Osteoblast (primary cell): ENCODE measurements around the gene MRPL23. TPM values are rescaled to one million over a fixed set of nuclear protein-coding genes. Genes with fewer than 3 reads are reported as not detected.

Experiments used
- DNase-seq: peaks from one replicate; pipeline ENCODE4 v3.0.0; 2011; ENCODE audit warnings: low spot score, mixed read lengths; ENCODE audit not compliant: insufficient read length; ENCODE audit errors: missing footprints
- H2AFZ ChIP-seq: 2 replicates; pipeline ENCODE4 v1.6.0; 2011; ENCODE audit warnings: mild to moderate bottlenecking, low read length
- H3K27ac ChIP-seq: 2 replicates; pipeline ENCODE4 v1.5.1; 2011; ENCODE audit warnings: mild to moderate bottlenecking, low read depth, low read length, moderate library complexity
- H3K27me3 ChIP-seq: 2 replicates; pipeline ENCODE4 v1.6.0; 2012; ENCODE audit warnings: mild to moderate bottlenecking, control low read depth, inconsistent platforms, low read length, moderate library complexity; ENCODE audit not compliant: insufficient read depth
- H3K36me3 ChIP-seq: 2 replicates; pipeline ENCODE4 v1.5.1; 2011; ENCODE audit warnings: mild to moderate bottlenecking, low read length, control low read depth, moderate library complexity; ENCODE audit not compliant: insufficient read depth
- H3K4me1 ChIP-seq: 2 replicates; pipeline ENCODE4 v1.5.1; 2011; ENCODE audit warnings: mild to moderate bottlenecking, low read length, control low read depth, moderate library complexity; ENCODE audit not compliant: insufficient read depth
- H3K4me2 ChIP-seq: 2 replicates; pipeline ENCODE4 v1.6.0; 2011; ENCODE audit warnings: mild to moderate bottlenecking, low read length; ENCODE audit not compliant: insufficient read depth
- H3K4me3 ChIP-seq: fragments of 200-600 bp; sonication (generic); 3 replicates; pipeline ENCODE4 v1.5.1; 2012; ENCODE audit warnings: mild to moderate bottlenecking, low read length, inconsistent platforms; ENCODE audit not compliant: insufficient read depth
- H3K79me2 ChIP-seq: 2 replicates; pipeline ENCODE4 v1.6.0; 2012; ENCODE audit warnings: mild to moderate bottlenecking, low read length, control low read depth, inconsistent platforms; ENCODE audit not compliant: insufficient read depth
- H3K9me3 ChIP-seq: 2 replicates; pipeline ENCODE4 v1.5.1; 2011; ENCODE audit warnings: low read depth, low read length, control low read depth
- H4K20me1 ChIP-seq: 2 replicates; pipeline ENCODE4 v1.6.0; 2012; ENCODE audit warnings: mild to moderate bottlenecking, low read length, control low read depth; ENCODE audit not compliant: insufficient read depth
- CTCF ChIP-seq: IDR thresholded peaks from 2 replicates; pipeline ENCODE4 v1.5.1; 2011; ENCODE audit warnings: mild to moderate bottlenecking, low read depth, low read length, moderate library complexity; ENCODE audit errors: extremely low read depth
- total RNA-seq: library from RNA; depleted of rRNA; stranded (reverse); fragments of >200 nt; gene quantifications from 2 replicates; pipeline ENCODE4 v1.2.3, GENCODE V29; 2012

The MRPL23 gene
- total RNA-seq, 1 donor: 94.5 TPM

DNA sequence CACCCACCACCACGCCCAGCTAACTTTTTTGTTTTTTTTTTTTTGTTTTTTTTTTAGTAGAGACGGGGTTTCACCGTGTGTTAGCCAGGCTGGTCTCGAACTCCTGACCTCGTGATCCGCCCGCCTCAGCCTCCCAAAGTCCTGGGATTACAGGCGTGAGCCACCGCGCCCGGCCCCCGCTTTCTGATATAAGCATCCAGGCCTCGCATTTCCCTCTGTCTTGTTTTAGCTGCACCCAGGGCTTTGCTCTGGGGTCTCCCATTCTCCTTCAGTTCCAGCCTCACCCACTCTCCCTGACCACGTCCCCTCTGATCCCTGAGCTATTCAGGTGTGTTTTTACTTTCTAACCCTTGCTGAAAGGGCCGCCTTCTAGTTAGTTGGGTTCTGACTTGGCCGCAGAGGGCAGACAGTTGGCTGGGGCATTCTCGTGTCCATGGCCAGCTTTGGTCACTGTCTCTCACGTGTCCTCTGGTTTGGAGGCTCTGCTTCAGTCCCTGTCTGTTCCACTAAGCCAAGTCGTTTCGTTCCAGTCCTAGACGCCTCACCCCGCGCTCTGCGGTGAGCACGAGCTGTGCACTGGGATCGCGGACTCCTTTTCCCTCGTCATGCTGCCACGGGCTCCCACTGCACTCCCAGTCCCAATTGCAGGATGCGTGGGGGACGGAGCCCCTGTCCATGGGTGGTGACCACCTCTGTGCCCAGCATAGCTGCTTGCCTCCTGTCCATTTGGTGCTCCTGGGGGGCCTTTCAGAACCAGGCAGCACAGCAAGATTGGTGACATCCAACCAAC lies 33.7 kb upstream of the MRPL23 start:
- H3K27me3 ChIP-seq: peaks cover 5% of the 10 kb centered on the region
- H4K20me1 ChIP-seq: no peaks in the 10 kb centered on the region
- TF ChIP-seq CTCF: no peak
- no peaks in the 10 kb centered on the region for H3K36me3 ChIP-seq
- H3K27ac ChIP-seq: no peak overlapping the region
- no peaks in the 10 kb centered on the region for H3K79me2 ChIP-seq
- no peaks in the 10 kb centered on the region for H3K9me3 ChIP-seq
- no peak overlapping the region for H3K4me2 ChIP-seq
- H3K4me1 ChIP-seq: peaks cover 4% of the 10 kb centered on the region
- peak; percentile 68 for DNase-seq
- H3K4me3 ChIP-seq: no peak overlapping the region
- H2AFZ ChIP-seq: no peak overlapping the region

- H2AFZ ChIP-seq: no peak overlapping the region
- peaks cover 3% of the 10 kb centered on the region for H3K27me3 ChIP-seq
- H4K20me1 ChIP-seq: no peaks in the 10 kb centered on the region
- no peaks in the 10 kb centered on the region for H3K9me3 ChIP-seq
- no peak overlapping the region for H3K4me3 ChIP-seq
- no peak overlapping the region for H3K27ac ChIP-seq
- no peaks in the 10 kb centered on the region for H3K79me2 ChIP-seq
- DNase-seq: no peak
- TF ChIP-seq CTCF: no peak
- no peak overlapping the region for H3K4me2 ChIP-seq
- H3K36me3 ChIP-seq: no peaks in the 10 kb centered on the region
- no peaks in the 10 kb centered on the region for H3K4me1 ChIP-seq
Observed at GRCh38 chr11:1915795-1916131, 31.4 kb upstream of the MRPL23 start.

- no peaks in the 10 kb centered on the region for H3K9me3 ChIP-seq
- peaks cover 2% of the 10 kb centered on the region for H3K4me1 ChIP-seq
- no peak overlapping the region for H3K27ac ChIP-seq
- H3K4me2 ChIP-seq: no peak overlapping the region
- peak; percentile 86 for DNase-seq
- H4K20me1 ChIP-seq: no peaks in the 10 kb centered on the region
- H3K27me3 ChIP-seq: peaks cover 3% of the 10 kb centered on the region
- no peak overlapping the region for H2AFZ ChIP-seq
- no peaks in the 10 kb centered on the region for H3K36me3 ChIP-seq
- TF ChIP-seq CTCF: no peak
- no peaks in the 10 kb centered on the region for H3K79me2 ChIP-seq
- no peak overlapping the region for H3K4me3 ChIP-seq
Observed at GRCh38 chr11:1916132-1916985, 30.8 kb upstream of the MRPL23 start.

DNA sequence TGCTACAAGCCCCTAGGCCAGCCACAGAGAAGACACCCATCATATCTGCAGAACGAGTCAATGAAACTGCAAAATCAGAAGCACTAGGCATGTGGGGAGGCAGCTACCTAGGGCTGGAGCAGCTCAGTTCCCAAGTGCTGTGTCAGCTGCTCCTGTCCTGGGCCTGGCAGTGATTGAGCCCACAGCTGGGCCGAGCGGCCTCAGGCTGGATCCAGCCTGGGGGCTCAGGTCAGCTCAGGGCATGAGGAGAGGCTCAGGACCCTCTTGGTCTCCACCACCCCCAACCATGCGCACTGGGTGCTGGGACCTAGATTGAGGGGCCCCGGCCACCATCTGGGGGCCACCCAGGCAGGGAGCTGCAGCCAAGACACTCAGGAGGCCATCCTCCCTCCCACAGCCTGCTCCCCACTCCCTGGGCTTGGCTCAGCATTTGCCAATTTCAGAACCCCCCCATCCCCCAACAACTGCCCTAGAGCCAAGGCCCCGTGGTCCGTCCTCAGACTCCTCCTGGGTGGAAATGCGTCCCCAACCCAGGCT lies 30.1 kb upstream of the MRPL23 start:
- Histone ChIP-seq H4K20me1 (no peaks in the 10 kb centered on the region), H2AFZ (no peak overlapping the region), H3K79me2 (no peaks in the 10 kb centered on the region), H3K9me3 (no peaks in the 10 kb centered on the region), H3K27ac (no peak overlapping the region), H3K4me1 (peaks cover 4% of the 10 kb centered on the region), H3K4me2 (no peak overlapping the region), H3K4me3 (no peak overlapping the region), H3K36me3 (no peaks in the 10 kb centered on the region), H3K27me3 (peaks cover 3% of the 10 kb centered on the region)
- DNase-seq: peak; percentile 83
- no peak for TF ChIP-seq CTCF
